GM19397 (cell line): ENCODE measurements around the gene GTF2IRD1.
"Not testable (repeated sequence)": the region's sequence is repeated elsewhere in the genome, so short reads cannot be mapped to it uniquely, and the experiment has no call there.

Experiments used
- ATAC-seq: cut with Tn5 transposase; IDR thresholded peaks from one replicate; pipeline ENCODE4 v1.9.1; 2021; ENCODE audit warnings: mild to moderate bottlenecking, moderate library complexity; ENCODE audit not compliant: unreplicated experiment

The GTF2IRD1 gene

GRCh38 chr7:74430409-74430808, 23.3 kb upstream of the GTF2IRD1 start:
- ATAC-seq = not testable (repeated sequence)

- ATAC-seq = no peak
These were observed 22.7 kb upstream of the GTF2IRD1 start for GRCh38 chr7:74430961-74431466.

- not testable (repeated sequence) for ATAC-seq
These were observed 16.5 kb upstream of the GTF2IRD1 start for GRCh38 chr7:74437291-74437571.

GRCh38 chr7:74438327-74438726, 15.4 kb upstream of the GTF2IRD1 start:
- no peak for ATAC-seq

GRCh38 chr7:74439541-74439940, 14.2 kb upstream of the GTF2IRD1 start:
- ATAC-seq = no peak

GRCh38 chr7:74440143-74440542, 13.6 kb upstream of the GTF2IRD1 start:
- ATAC-seq = not testable (repeated sequence)

GRCh38 chr7:74441801-74442200, 11.9 kb upstream of the GTF2IRD1 start:
- ATAC-seq = no peak

GRCh38 chr7:74443543-74444247, 10.0 kb upstream of the GTF2IRD1 start:
- ATAC-seq = no peak

- ATAC-seq = no peak
These were observed 4.6 kb upstream of the GTF2IRD1 start for GRCh38 chr7:74449144-74449543.

- no peak for ATAC-seq
These were observed 3.8 kb upstream of the GTF2IRD1 start for GRCh38 chr7:74449809-74450397.

- no peak for ATAC-seq
These were observed 871 bp upstream of the GTF2IRD1 start for GRCh38 chr7:74452748-74453321.

GRCh38 chr7:74454021-74454924, 567 bp downstream of the GTF2IRD1 start:
- no peak for ATAC-seq

GRCh38 chr7:74454925-74455288, 1.2 kb downstream of the GTF2IRD1 start:
- ATAC-seq = no peak

GRCh38 chr7:74455291-74455804, 1.6 kb downstream of the GTF2IRD1 start:
- no peak for ATAC-seq

- no peak for ATAC-seq
These were observed 2.2 kb downstream of the GTF2IRD1 start for GRCh38 chr7:74455928-74456327.

- no peak for ATAC-seq
These were observed 3.3 kb downstream of the GTF2IRD1 start for GRCh38 chr7:74457007-74457406.

GRCh38 chr7:74461970-74462706, 8.4 kb downstream of the GTF2IRD1 start:
- ATAC-seq = no peak

GRCh38 chr7:74462707-74463100, 9.0 kb downstream of the GTF2IRD1 start:
- no peak for ATAC-seq

- no peak for ATAC-seq
These were observed 11.5 kb downstream of the GTF2IRD1 start for GRCh38 chr7:74464931-74465886.
